Stomach (tissue), 9 donors: Measurements from ENCODE around the gene DCAF10. TPM values are rescaled to one million over a fixed set of nuclear protein-coding genes. Genes with fewer than 3 reads are reported as not detected.

Experiments
- DNase-seq, 2 donors: peaks; one replicate each; pipeline versions ENCODE4 v3.0.0 to v3.0.0-alpha.2; 2013 to 2019
- H3K27ac ChIP-seq, 5 donors: fragments of 200-600 bp in 4 of 5; sonication (generic) in 4 of 5; one replicate each; pipeline ENCODE4 v1.5.1; 2013 to 2019; ENCODE audit warnings: mild to moderate bottlenecking in 1 of 5, moderate library complexity in 1 of 5
- H3K27me3 ChIP-seq, 3 donors: fragments of 200-600 bp; sonication (generic); one replicate each; pipeline ENCODE4 v1.5.1; 2017 to 2019; ENCODE audit warnings: mixed run types in 1 of 3
- H3K36me3 ChIP-seq, 4 donors: fragments of 200-600 bp; sonication (generic); 1 replicate in 3 of 4; 2 replicates in 1 of 4; pipeline ENCODE4 v1.5.1; 2016 to 2019
- H3K4me1 ChIP-seq, 4 donors: fragments of 200-600 bp; sonication (generic); one replicate each; pipeline ENCODE4 v1.5.1; 2016 to 2019
- H3K4me3 ChIP-seq, 4 donors: fragments of 200-600 bp; sonication (generic) in 3 of 4; one replicate each; pipeline ENCODE4 v1.5.1; 2016 to 2019; ENCODE audit warnings: mild to moderate bottlenecking in 1 of 4
- H3K9me3 ChIP-seq, 4 donors: fragments of 200-600 bp; sonication (generic); one replicate each; pipeline ENCODE4 v1.5.1; 2016 to 2019
- CTCF ChIP-seq, 7 experiments: fragments of 450-650 bp in 4 of 7; fragments of 200-600 bp in 3 of 7; sonication (generic) in 3 of 7; IDR thresholded peaks; one replicate each; pipeline ENCODE4 v1.5.1; 2016 to 2019; ENCODE audit warnings: antibody characterized with exemption in 7 of 7, control low read depth in 2 of 7, mild to moderate bottlenecking in 1 of 7
- EP300 ChIP-seq: sonication (generic); formaldehyde crosslinking; IDR thresholded peaks from one replicate; pipeline ENCODE4 v1.6.1; 2017; ENCODE audit warnings: antibody characterized with exemption
- POLR2A ChIP-seq, 4 donors: fragments of 450-650 bp; IDR thresholded peaks; one replicate each; pipeline ENCODE4 v1.6.1; 2016; ENCODE audit warnings: antibody characterized with exemption in 4 of 4, control low read depth in 2 of 4, mild to moderate bottlenecking in 1 of 4, moderate library complexity in 1 of 4
- POLR2AphosphoS5 ChIP-seq, 3 donors: sonication (generic); formaldehyde crosslinking; IDR thresholded peaks; one replicate each; pipeline ENCODE4 v1.6.1; 2016; ENCODE audit warnings: antibody characterized with exemption in 3 of 3
- WGBS, 5 donors: extraction: QIAGEN DNeasy Blood & Tissue Kit in 3 of 5; methylation state at CpG; one replicate each; pipeline versions ENCODE4 v1.1.5 to v1.1.7; 2013 to 2018; 5-methylcytosine and 5-hydroxymethylcytosine counted together
- intact Hi-C: fragments of 100-400 bp; cut with DNase I; formaldehyde crosslinking; loops from one replicate; pipeline ENCODE4 v1.15.1; 2023; ENCODE audit warnings: low total_unique reads
- polyA plus RNA-seq, 3 donors: library from polyadenylated mRNA; stranded (reverse); fragments of 200-250 nt; gene quantifications; one replicate each; pipeline ENCODE4 v1.2.3, GENCODE V29; 2013
- total RNA-seq, 5 donors: library from RNA; depleted of rRNA; stranded (reverse); fragments of >200 nt; gene quantifications; one replicate each; pipeline versions ENCODE4 v1.1.0 to v1.2.3, GENCODE V29; 2014 to 2016
- donor health status: healthy with polysubstance abuse.
- donor health status: Bipolar disorder and iron deficiency.
- donor health status: healthy.

The DCAF10 gene
- total and polyA plus RNA-seq, 8 donors: 5.9 to 39.7 (median 22.1) TPM

DNA sequence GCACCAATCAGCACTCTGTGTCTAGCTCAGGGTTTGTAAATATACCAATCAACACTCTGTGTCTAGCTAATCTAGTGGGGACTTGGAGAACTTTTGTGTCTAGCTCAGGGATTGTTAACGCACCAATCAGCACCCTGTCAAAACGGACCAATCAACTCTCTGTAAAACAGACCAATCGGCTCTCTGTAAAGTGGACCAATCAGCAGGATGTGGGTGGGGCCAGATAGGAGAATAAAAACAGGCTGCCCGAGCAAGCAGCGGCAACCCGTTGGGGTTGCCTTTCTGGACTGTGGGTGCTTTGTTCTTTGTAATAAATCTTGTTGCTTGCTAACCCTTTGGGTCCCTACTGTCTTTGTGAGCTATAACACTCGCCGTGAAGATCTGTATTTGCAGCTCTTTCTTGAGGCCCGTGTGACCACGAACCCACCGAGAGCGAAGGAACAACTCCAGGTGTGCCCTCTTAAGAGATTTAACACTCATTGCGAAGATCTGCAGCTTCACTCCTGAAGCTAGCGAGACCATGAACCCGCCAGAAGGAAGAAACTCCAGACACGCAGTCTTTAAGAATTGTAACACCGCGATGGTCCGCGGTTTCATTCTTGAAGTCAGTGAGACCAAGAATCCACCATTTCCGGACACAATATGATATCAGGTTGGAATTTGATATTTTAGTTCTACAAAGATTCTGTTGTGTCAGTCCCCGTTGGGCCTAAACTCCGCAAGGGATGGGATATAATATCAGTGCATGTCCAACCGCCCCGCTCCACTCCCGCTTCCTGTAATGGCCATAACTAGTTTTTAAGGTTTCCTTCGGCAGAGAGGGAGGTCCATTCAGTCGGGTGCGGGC, 47.7 kb upstream of the DCAF10 start:
- Histone ChIP-seq H3K36me3 (no peaks in the 10 kb centered on the region), H3K27me3 (no peaks in the 10 kb centered on the region), H3K4me3 (peak overlapping the region; percentile 61 to 71 (median 66)), H3K9me3 (no peaks in the 10 kb centered on the region), H3K4me1 (peaks cover 14 to 32% (median 26%) of the 10 kb centered on the region in 4 donors), H3K27ac (peak overlapping the region; percentile 82 to 92 (median 88))
- WGBS, 5 donors: 90 to 92% (median 90%) methylated on average over 29 of the region's 29 CpGs
- TF ChIP-seq CTCF (IDR thresholded peaks at IDR 0.05) (no peak), POLR2A (IDR thresholded peaks at IDR 0.05) (no peak), POLR2AphosphoS5 (IDR thresholded peaks at IDR 0.05) (no peak), EP300 (no peak)
- no peak for DNase-seq
- intact Hi-C loops: no loop called here

- Histone ChIP-seq H3K36me3 (no peaks in the 10 kb centered on the region), H3K9me3 (no peaks in the 10 kb centered on the region), H3K27ac (peak within 1 kb of the TSS; percentile 82 to 92 (median 88)), H3K4me1 (peaks cover 14 to 32% (median 26%) of the 10 kb centered on the region in 4 donors), H3K4me3 (peak within 1 kb of the TSS; percentile 61 to 71 (median 66)), H3K27me3 (no peaks in the 10 kb centered on the region)
- intact Hi-C loops: no loop called here
- DNase-seq: peak; percentile 62 to 92
- WGBS, 5 donors: 2 to 4% (median 3%) methylated on average over 30 to 40 of the region's 40 CpGs
- TF ChIP-seq POLR2A (IDR thresholded peaks at IDR 0.05) (no peak), CTCF (IDR thresholded peaks at IDR 0.05) (no peak), EP300 (no peak), POLR2AphosphoS5 (IDR thresholded peaks at IDR 0.05) (no peak)
Measured at GRCh38 chr9:37753489-37754190, 47.0 kb upstream of the DCAF10 start, which contains the start of gene TRMT10B. Gene TRMT10B, plus strand, starts transcription at chr9:37753805. Its CDS starts 8,127 bp downstream, at chr9:37761932.

DNA sequence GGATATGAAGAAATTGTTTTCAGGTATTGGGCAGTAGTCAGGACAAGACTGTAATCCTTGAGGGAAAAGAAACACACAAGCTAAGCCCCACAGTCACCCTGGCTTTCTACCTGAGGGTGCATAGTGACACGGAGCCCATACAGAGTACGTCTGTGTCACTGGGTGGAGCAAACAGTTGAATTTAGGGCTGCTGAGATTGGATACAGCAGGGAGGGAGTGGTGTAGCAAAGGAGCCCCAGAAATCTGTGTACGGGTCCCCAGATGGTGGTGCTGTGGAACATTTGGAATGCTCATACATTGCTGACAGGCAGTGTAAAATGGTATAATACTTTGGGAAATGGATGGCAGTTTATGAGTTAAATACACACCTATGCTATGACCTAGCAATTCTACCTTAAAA, 41.9 kb upstream of the DCAF10 start:
- H3K27me3 ChIP-seq: no peaks in the 10 kb centered on the region
- H3K4me3 ChIP-seq: no peak overlapping the region
- peaks cover 9 to 27% (median 20%) of the 10 kb centered on the region in 4 donors for H3K4me1 ChIP-seq
- H3K27ac ChIP-seq: no peak overlapping the region
- H3K36me3 ChIP-seq: peaks cover 0 to 16% (median 13%) of the 10 kb centered on the region in 4 donors
- intact Hi-C loops: no loop called here
- WGBS, 5 donors: 76 to 90% (median 86%) methylated on average over 3 of the region's 3 CpGs
- no peaks in the 10 kb centered on the region for H3K9me3 ChIP-seq
- no peak for DNase-seq
- TF ChIP-seq POLR2AphosphoS5 (IDR thresholded peaks at IDR 0.05): no peak
- no peak for TF ChIP-seq CTCF (IDR thresholded peaks at IDR 0.05)
- no peak for TF ChIP-seq POLR2A (IDR thresholded peaks at IDR 0.05)
- TF ChIP-seq EP300: no peak

DNA sequence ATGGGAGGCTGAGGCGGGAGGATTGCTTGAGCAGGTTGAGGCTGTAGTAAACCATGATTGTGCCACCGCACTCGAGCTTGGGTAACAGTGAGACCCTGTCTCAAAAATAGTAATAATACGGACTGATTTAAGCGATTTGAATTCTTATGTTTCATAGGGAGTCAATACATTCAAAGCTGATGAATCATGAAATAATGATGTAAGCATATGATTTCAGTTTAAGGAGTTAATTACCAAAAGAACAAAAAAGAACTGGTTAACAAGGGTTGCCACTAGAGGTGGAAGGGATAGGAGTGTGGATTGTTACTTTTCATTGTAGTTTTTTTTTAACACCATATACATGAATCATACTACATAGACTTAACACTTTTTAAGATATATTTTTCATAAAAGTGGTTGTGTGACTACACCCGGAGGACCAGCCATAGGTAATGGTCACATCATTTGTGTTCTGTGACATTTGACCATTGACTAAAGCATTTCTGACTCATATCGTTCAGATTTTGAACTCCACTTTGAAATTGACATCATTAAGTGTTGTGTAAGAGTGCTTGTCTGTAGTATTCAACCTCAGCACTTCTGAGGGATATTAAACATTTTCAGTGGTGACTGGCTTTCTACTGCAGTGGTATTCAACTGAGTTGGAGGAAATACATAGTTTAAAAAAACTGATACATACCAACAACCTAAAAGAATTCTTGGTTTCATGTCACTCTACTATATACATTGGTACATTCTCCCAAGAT, 40.0 kb upstream of the DCAF10 start:
- intact Hi-C loops: no loop called here
- Histone ChIP-seq H3K27me3 (no peaks in the 10 kb centered on the region), H3K4me3 (no peak overlapping the region), H3K27ac (no peak overlapping the region), H3K4me1 (peaks cover 0 to 10% (median 4%) of the 10 kb centered on the region in 4 donors), H3K36me3 (peaks cover 0 to 32% (median 27%) of the 10 kb centered on the region in 4 donors), H3K9me3 (no peaks in the 10 kb centered on the region)
- 85 to 93% (median 90%) methylated on average over 7 of the region's 7 CpGs for WGBS, 5 donors
- no peak for DNase-seq
- TF ChIP-seq EP300 (no peak), POLR2A (IDR thresholded peaks at IDR 0.05) (no peak), POLR2AphosphoS5 (IDR thresholded peaks at IDR 0.05) (no peak), CTCF (IDR thresholded peaks at IDR 0.05) (no peak)
